ENCODE measurements around the gene NEK10.

NEK10 gene

GRCh38 chr3:27384191-27384590 is 15.0 kb upstream of the NEK10 start:
- no peak for TF ChIP-seq CTCF (IDR thresholded peaks at IDR 0.05; ENCODE audit: extremely low read depth, missing control alignments)
- no peak for DNase-seq (ENCODE audit: low spot score)

- DNase-seq (ENCODE audit: low spot score), result no peak
- TF ChIP-seq CTCF (IDR thresholded peaks at IDR 0.05; ENCODE audit: extremely low read depth, missing control alignments), result no peak
Observed at GRCh38 chr3:27380433-27381357, 11.5 kb upstream of the NEK10 start.

- no peak for TF ChIP-seq CTCF (IDR thresholded peaks at IDR 0.05; ENCODE audit: extremely low read depth, missing control alignments)
- DNase-seq (ENCODE audit: low spot score), result no peak
Observed at GRCh38 chr3:27378331-27378730, 9.1 kb upstream of the NEK10 start.

- no peak for TF ChIP-seq CTCF (IDR thresholded peaks at IDR 0.05; ENCODE audit: extremely low read depth, missing control alignments)
- no peak for DNase-seq (ENCODE audit: low spot score)
Observed at GRCh38 chr3:27376109-27376772, 7.1 kb upstream of the NEK10 start.

- no peak for DNase-seq (ENCODE audit: low spot score)
- no peak for TF ChIP-seq CTCF (IDR thresholded peaks at IDR 0.05; ENCODE audit: extremely low read depth, missing control alignments)
Observed at GRCh38 chr3:27366062-27366591, 3.1 kb downstream of the NEK10 start.

GRCh38 chr3:27360113-27361078 is 8.8 kb downstream of the NEK10 start:
- no peak for TF ChIP-seq CTCF (IDR thresholded peaks at IDR 0.05; ENCODE audit: extremely low read depth, missing control alignments)
- DNase-seq (ENCODE audit: low spot score), result no peak

All from GM20000 (cell line).